ENCODE measurements around the gene BST2. TPM values are rescaled to one million over a fixed set of nuclear protein-coding genes. Genes with fewer than 3 reads are reported as not detected.
A peak's percentile ranks its signal among the peaks of the same experiment; 100 is the strongest.
"Not testable (repeated sequence)": the region's sequence is repeated elsewhere in the genome, so short reads cannot be mapped to it uniquely, and the experiment has no call there.

Gene BST2
- total RNA-seq, 2 experiments from 2014 or later: 62.0 to 70.7 TPM

DNA sequence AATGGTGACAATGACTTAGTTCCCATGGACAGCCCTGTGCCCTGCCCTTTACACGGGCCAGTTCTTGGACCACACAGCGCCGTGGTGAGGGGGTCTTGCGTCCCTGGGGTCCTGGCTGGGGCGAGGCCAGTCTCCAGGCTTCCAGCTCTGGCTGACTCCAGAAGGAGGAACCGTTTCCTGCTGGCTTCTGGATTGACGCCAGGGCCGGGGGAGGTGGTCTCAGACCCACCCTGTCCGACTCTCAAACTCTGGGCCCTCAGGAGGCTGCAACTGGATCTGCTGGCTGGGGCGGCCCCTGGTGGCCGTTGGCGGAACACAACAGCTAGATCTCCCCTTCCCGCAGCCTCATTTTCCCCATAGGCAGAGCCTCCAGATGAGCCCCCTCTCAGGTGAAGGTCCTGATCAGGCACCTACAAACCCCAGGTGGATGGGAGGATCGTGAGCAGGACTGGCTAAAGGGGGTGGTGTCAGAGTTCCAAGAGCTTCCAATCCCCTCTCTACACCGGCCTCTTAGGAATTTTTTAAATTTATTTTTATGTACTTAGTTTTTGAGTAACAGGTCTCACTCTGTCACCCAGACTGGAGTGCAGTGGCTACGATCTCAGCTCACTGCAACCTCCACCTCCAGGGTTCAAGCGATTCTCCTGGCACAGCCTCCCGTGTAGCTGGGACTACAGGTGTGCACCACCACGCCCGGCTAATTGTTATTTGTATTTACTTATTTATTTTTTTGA lies 19.4 kb downstream of the BST2 start:
- peaks cover 12% of the 10 kb centered on the region for H3K4me1 Mint-ChIP-seq
- ChIA-PET CTCF (interaction anchor here (0.6 to 1.9 kb wide), 23 partner anchors 9 to 552 kb away, joined by 3 to 8 read pairs (median 3); partner anchors contain the start of genes ABHD8, BST2, DDA1 and MRPL34), POLR2A (no interaction called here)
- no peaks in the 10 kb centered on the region for H3K9me3 Mint-ChIP-seq (ENCODE audit: low read depth)
- H3K27me3 Mint-ChIP-seq: peaks cover 4% of the 10 kb centered on the region
- no peak overlapping the region for H3K4me3 Mint-ChIP-seq
- peak; percentile 31 for ATAC-seq
- intact Hi-C loops (cut with DNase I, micrococcal nuclease): loop anchor here (1.0 kb wide), 2 partner anchors 40 to 94 kb away; no protein-coding TSS in a partner anchor
- no peak overlapping the region for H3K27ac Mint-ChIP-seq
- no peaks in the 10 kb centered on the region for H3K36me3 Mint-ChIP-seq (ENCODE audit: low read depth)
- peak; percentile 82 for DNase-seq

DNA sequence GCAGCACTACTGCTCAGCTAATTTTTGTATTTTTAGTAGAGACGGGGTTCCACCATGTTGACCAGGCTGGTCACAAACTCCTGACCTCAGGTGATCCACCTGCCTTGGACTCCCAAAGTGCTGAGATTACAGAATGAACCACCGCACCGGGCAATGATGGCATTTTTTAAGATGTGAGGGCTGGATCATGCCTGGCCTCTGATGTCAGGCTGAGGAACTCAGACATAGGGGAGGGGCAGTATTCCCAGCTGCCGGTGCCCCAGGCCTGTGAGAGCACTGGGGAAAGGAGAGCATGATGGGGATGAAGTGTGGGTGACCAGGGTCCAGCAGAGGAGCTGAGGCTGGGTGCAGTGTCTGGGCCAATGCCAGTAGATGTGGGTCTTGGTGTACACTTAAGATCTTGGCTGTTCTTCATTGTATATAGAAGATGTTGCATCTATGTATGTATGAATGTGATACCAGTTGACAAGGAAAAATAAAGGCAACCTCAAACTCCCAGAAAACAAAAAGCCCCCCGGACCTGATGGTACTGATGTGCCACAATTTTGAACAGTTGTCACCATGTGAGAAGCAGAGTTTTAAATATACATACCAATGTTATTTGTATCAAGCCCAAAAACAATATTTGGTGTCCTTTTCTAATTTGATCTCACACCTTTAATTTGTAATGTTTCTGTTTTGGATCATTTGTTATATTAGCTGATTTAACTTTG lies 24.8 kb downstream of the BST2 start:
- Mint-ChIP-seq H3K9me3 (ENCODE audit: low read depth) (peaks cover 4% of the 10 kb centered on the region), H3K36me3 (ENCODE audit: low read depth) (peaks cover 2% of the 10 kb centered on the region), H3K27ac (no peak overlapping the region), H3K4me1 (peaks cover 8% of the 10 kb centered on the region), H3K27me3 (peaks cover 10% of the 10 kb centered on the region), H3K4me3 (no peak overlapping the region)
- CTCF ChIA-PET: interaction anchor here (0.9 to 1.1 kb wide), 3 partner anchors 9 to 48 kb away, joined by 3 to 5 read pairs (median 3); no protein-coding TSS in a partner anchor
- DNase-seq (no peak), ATAC-seq (no peak)
- POLR2A ChIA-PET: no interaction called here
- intact Hi-C loops (cut with DNase I, micrococcal nuclease): no loop called here

DNA sequence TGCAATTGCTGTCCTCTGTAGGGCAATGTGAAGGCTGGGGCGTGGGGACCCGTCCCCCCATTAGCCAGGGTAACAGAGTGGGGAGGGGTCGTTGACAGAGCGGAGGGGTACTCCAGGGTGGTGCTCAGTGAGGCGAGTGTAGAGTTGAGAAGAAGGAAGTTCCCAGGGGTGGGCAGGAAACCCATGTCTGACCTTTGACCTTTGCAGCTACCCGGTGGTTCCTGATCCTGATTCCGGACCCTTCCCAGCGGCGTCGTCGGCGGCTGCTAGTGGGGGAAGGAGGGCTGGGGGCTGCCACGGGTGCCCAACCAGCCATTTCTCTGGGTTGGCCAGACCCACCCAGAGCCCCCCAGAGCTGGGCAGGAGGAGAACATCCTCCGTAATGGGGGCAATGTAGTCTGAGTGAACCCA lies 26.2 kb downstream of the BST2 start:
- intact Hi-C loops (cut with DNase I, micrococcal nuclease): no loop called here
- H3K4me3 Mint-ChIP-seq: no peak overlapping the region
- POLR2A ChIA-PET: no interaction called here
- peaks cover 4% of the 10 kb centered on the region for H3K9me3 Mint-ChIP-seq (ENCODE audit: low read depth)
- DNase-seq (no peak), ATAC-seq (no peak)
- no peak overlapping the region for H3K27ac Mint-ChIP-seq
- peaks cover 8% of the 10 kb centered on the region for H3K4me1 Mint-ChIP-seq
- CTCF ChIA-PET: interaction anchor here (1.1 kb wide), 1 partner anchor 112 kb away, joined by 4 read pairs; the partner anchor contains the start of gene BABAM1
- H3K36me3 Mint-ChIP-seq (ENCODE audit: low read depth): peaks cover 2% of the 10 kb centered on the region
- peaks cover 10% of the 10 kb centered on the region for H3K27me3 Mint-ChIP-seq

DNA sequence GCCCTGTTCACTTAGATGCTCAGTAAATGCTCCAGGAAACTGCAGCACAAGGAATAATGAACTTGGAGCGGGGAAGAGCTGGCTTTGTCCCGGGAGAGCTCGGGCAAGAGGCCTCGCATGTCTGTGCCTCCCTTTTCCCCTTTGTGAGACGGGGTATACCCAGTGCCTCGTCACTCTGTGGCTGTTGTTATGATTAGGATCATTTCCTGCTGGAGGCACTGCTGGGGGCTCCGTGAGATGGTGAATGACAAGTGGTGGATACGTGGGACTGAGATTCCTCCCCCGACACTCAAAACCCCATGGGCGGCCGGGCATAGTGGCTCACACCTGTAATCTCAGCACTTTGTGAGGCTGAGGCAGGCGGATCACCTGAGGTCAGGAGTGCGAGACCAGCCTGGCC lies 27.2 kb downstream of the BST2 start:
- intact Hi-C loops (cut with DNase I, micrococcal nuclease): no loop called here
- H3K4me3 Mint-ChIP-seq: no peak overlapping the region
- POLR2A ChIA-PET: no interaction called here
- CTCF ChIA-PET: no interaction called here
- H3K36me3 Mint-ChIP-seq (ENCODE audit: low read depth): peaks cover 2% of the 10 kb centered on the region
- H3K4me1 Mint-ChIP-seq: peaks cover 7% of the 10 kb centered on the region
- no peak for ATAC-seq
- peaks cover 10% of the 10 kb centered on the region for H3K27me3 Mint-ChIP-seq
- H3K27ac Mint-ChIP-seq: no peak overlapping the region
- DNase-seq: no peak
- peaks cover 4% of the 10 kb centered on the region for H3K9me3 Mint-ChIP-seq (ENCODE audit: low read depth)

DNA sequence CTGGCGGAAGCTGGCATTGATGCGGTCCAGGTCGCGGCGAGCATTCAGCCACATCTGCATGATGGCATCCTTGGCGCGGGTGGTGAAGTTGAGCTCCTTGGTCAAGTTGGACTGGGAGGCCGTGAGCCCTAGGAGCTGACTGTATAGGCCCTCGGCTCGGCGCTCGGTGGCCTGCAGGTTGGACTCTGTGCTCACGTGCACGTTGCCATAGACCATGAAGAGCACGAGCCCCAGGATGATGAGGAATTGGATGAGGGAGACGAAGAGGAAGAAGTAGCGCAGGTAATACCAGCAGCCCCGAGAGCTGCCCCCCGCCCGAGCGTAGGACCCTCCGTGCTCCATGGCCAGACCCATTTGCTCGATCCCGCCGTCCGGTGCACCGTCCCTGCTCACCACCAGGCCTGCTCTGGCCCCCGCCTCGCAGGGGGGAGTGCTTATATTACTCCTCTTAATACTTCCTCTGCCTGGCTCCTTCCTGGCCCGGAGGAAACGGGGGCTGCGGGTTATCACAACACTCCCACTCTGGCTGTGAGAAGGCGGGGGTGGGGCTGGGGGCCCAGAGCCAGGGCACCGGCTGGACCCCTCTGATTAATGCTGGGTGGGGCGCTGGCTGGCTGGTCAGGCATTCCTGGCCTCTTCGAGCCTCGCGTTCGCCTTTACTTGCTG lies 28.4 kb downstream of the BST2 start, which contains the start of gene PLVAP:
Gene PLVAP, minus strand, starts transcription at position 408 of the 666 bp plus-strand sequence. Its CDS starts 54 bp downstream, at position 354.
- no peaks in the 10 kb centered on the region for H3K4me1 Mint-ChIP-seq
- peaks cover 4% of the 10 kb centered on the region for H3K9me3 Mint-ChIP-seq (ENCODE audit: low read depth)
- peaks cover 10% of the 10 kb centered on the region for H3K27me3 Mint-ChIP-seq
- H3K27ac Mint-ChIP-seq: no peak within 1 kb of the TSS
- no peak for DNase-seq
- H3K36me3 Mint-ChIP-seq (ENCODE audit: low read depth): peaks cover 2% of the 10 kb centered on the region
- CTCF ChIA-PET: interaction anchor here (1.4 kb wide), 1 partner anchor 12 kb away, joined by 5 read pairs; no protein-coding TSS in a partner anchor
- intact Hi-C loops (cut with DNase I, micrococcal nuclease): no loop called here
- ATAC-seq: no peak
- H3K4me3 Mint-ChIP-seq: no peak within 1 kb of the TSS
- POLR2A ChIA-PET: no interaction called here

GRCh38 chr19:17370026-17370587 lies 35.3 kb downstream of the BST2 start:
- intact Hi-C loops (cut with DNase I, micrococcal nuclease): no loop called here
- H3K36me3 Mint-ChIP-seq (ENCODE audit: low read depth): no peaks in the 10 kb centered on the region
- H3K27me3 Mint-ChIP-seq: peaks cover 4% of the 10 kb centered on the region
- H3K9me3 Mint-ChIP-seq (ENCODE audit: low read depth): no peaks in the 10 kb centered on the region
- H3K4me3 Mint-ChIP-seq: no peak overlapping the region
- peaks cover 7% of the 10 kb centered on the region for H3K4me1 Mint-ChIP-seq
- DNase-seq: no peak
- H3K27ac Mint-ChIP-seq: no peak overlapping the region
- ChIA-PET POLR2A (no interaction called here), CTCF (no interaction called here)
- ATAC-seq: no peak

DNA sequence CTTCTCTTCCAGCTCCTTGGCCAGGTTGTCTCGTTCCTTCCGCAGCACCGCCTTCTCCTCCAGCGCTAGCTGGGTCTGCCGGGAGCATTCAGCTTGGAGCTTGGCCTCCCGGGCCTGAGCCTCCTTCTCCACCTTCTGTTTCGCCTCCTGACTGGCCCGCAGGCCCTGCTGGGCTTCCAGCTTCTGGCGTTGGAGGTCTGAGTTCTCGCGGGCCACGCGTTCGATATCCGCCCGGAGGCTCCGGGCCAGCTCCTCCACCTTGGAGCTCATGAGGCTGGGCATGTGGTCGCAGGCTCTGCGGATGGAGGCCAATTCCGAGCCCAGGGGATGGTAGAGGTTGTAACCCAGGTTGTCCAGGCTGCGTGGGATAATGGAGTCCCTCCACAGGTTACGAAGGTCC lies 40.1 kb downstream of the BST2 start:
- Mint-ChIP-seq H3K4me1 (peaks cover 5% of the 10 kb centered on the region), H3K36me3 (ENCODE audit: low read depth) (no peaks in the 10 kb centered on the region), H3K27ac (no peak overlapping the region), H3K9me3 (ENCODE audit: low read depth) (no peaks in the 10 kb centered on the region), H3K27me3 (peaks cover 4% of the 10 kb centered on the region), H3K4me3 (no peak overlapping the region)
- ChIA-PET POLR2A (no interaction called here), CTCF (interaction anchor here (0.7 to 1.5 kb wide), 4 partner anchors 14 to 85 kb away, joined by 3 to 6 read pairs (median 4); no protein-coding TSS in a partner anchor)
- DNase-seq (no peak), ATAC-seq (no peak)
- intact Hi-C loops (cut with DNase I, micrococcal nuclease): no loop called here

DNA sequence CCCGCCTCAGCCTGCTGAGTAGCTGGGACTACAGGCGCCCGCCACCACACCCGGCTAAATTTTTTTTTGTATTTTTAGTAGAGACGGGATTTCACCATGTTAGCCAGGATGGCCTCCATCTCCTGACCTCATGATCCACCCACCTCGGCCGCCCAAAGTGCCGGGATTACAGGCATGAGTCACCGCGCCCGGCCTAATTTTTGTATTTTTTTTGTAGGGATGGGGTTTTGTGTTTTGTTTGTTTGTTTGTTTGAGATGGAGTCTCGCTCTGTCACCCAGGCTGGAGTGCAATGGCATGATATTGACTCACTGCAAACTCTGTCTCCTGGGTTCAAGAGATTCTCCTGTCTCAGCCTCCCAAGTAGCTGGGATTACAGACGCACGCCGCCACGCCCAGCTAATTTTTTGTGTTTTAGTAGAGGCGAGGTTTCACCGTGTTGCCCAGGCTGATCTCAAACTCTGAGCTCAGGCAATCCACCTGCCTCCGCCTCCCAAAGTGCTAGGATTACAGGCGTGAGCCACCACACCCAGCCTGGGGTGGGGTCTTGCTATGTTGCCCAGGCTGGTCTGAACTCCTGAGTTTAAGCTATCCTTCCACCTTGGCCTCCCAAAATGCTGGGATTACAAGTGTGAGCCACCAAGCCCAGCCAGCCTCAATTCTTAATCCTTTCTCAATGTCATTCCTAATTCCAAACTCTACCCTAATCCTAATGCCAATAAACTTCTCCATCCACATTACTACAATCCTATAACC lies 41.4 kb downstream of the BST2 start:
- CTCF ChIA-PET; intact Hi-C loops (cut with DNase I, micrococcal nuclease): not testable (repeated sequence)

GRCh38 chr19:17359905-17360800 lies 45.3 kb downstream of the BST2 start:
- no peak overlapping the region for H3K27ac Mint-ChIP-seq
- no peak for ATAC-seq
- POLR2A ChIA-PET: no interaction called here
- no peak for DNase-seq
- H3K4me3 Mint-ChIP-seq: no peak overlapping the region
- H3K36me3 Mint-ChIP-seq (ENCODE audit: low read depth): no peaks in the 10 kb centered on the region
- intact Hi-C loops (cut with DNase I, micrococcal nuclease): no loop called here
- H3K4me1 Mint-ChIP-seq: no peaks in the 10 kb centered on the region
- peaks cover 2% of the 10 kb centered on the region for H3K27me3 Mint-ChIP-seq
- CTCF ChIA-PET: interaction anchor here (0.6 to 1.1 kb wide), 2 partner anchors 30 to 81 kb away, joined by 3 read pairs; no protein-coding TSS in a partner anchor
- no peaks in the 10 kb centered on the region for H3K9me3 Mint-ChIP-seq (ENCODE audit: low read depth)

More for the DNA sequence above, 41.4 kb downstream of the BST2 start:
- H3K4me1 Mint-ChIP-seq; H3K27me3 Mint-ChIP-seq; ATAC-seq; H3K36me3 Mint-ChIP-seq (ENCODE audit: low read depth); H3K9me3 Mint-ChIP-seq (ENCODE audit: low read depth); DNase-seq; H3K4me3 Mint-ChIP-seq; POLR2A ChIA-PET; H3K27ac Mint-ChIP-seq: not testable (repeated sequence)

DNA sequence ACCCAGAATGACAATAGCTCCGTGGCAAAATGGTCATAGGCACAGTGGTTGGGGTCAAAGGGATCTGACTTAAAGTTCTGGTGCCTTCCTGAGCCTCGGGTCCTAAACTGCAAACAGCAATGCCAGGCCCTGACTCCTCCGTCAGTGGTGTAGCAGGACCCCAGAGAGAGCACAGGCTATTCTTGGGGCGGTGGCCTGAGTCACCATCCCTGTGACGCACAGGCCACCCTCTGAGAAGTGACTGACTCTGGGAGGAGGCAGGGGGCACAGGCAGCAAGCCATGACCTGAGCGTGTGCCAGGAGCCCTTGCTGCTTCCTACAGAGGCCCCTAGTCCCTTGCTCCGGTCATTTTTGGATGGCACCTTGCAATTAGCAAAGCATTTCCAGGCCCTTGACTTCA lies 47.0 kb downstream of the BST2 start:
- Mint-ChIP-seq H3K9me3 (ENCODE audit: low read depth) (no peaks in the 10 kb centered on the region), H3K27ac (no peak overlapping the region), H3K4me1 (no peaks in the 10 kb centered on the region), H3K4me3 (no peak overlapping the region), H3K36me3 (ENCODE audit: low read depth) (no peaks in the 10 kb centered on the region), H3K27me3 (peaks cover 2% of the 10 kb centered on the region)
- POLR2A ChIA-PET: no interaction called here
- intact Hi-C loops (cut with DNase I, micrococcal nuclease): no loop called here
- CTCF ChIA-PET: interaction anchor here (0.6 to 1.0 kb wide), 2 partner anchors 10 to 28 kb away, joined by 3 read pairs; no protein-coding TSS in a partner anchor
- DNase-seq (no peak), ATAC-seq (no peak)

Data from activated CD4-positive, alpha-beta T cell treated with anti-CD3 and anti-CD28 coated beads for 36 hours (primary cell).